ENCODE data around the gene SYNJ2. TPM values are rescaled to one million over a fixed set of nuclear protein-coding genes. Genes with fewer than 3 reads are reported as not detected.

Gene SYNJ2
- total and polyA plus RNA-seq, 2 donors from 2014 or later: 1.7 to 15.8 TPM

GRCh38 chr6:158010591-158011477, 29.2 kb downstream of the SYNJ2 start:
- TF ChIP-seq CTCF (IDR thresholded peaks at IDR 0.05; ENCODE audit: borderline replicate concordance, extremely low read depth, insufficient read depth): no peak
- intact Hi-C loops (cut with DNase I): no loop called here
- FAIRE-seq (no peak), DNase-seq (peak in 1 of 5 donors; percentile 39)
- no peak overlapping the region for H3K4me3 ChIP-seq (ENCODE audit: low read length in 3 of 3)
- H3K9me3 ChIP-seq (ENCODE audit: control insufficient read depth in 2 of 3, insufficient read depth in 1 of 3, low read length in 3 of 3): no peaks in the 10 kb centered on the region
- H3K36me3 ChIP-seq (ENCODE audit: control insufficient read depth in 2 of 3, insufficient read depth in 3 of 3, low read length in 3 of 3): no peaks in the 10 kb centered on the region
- H3K27ac ChIP-seq (ENCODE audit: low read depth in 2 of 2, low read length in 2 of 2): no peak overlapping the region
- peaks cover 0 to 17% (median 15%) of the 10 kb centered on the region in 3 donors for H3K4me1 ChIP-seq (ENCODE audit: control insufficient read depth in 2 of 3, insufficient read depth in 2 of 3, low read depth in 1 of 3, low read length in 3 of 3)
- no peak overlapping the region for H3K9ac ChIP-seq (ENCODE audit: low read length in 3 of 3)
- no peaks in the 10 kb centered on the region for H3K27me3 ChIP-seq (ENCODE audit: control insufficient read depth, insufficient read depth, low read length)

DNA sequence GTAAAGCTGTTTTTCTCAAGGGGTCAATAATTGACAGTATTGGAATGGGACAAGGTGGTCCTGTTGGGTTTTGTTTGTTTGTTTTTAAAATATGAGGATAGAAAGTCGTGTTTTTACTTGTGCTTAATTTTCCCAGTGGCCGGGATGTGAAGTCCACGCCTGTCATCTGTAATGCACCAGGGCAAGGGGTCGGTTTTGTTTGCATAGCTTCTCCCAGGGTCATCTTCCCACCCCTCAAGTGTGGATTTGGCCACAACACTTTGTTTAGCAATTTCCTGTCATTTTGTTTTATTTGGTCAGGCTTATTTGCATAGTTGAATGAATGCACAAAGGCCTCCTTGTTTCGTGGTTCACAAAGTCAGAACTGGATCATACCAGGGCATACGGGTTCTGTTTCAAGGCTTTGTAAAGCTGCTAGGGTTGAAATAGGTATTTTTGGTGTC, 29.8 kb downstream of the SYNJ2 start:
- intact Hi-C loops (cut with DNase I): no loop called here
- no peaks in the 10 kb centered on the region for H3K27me3 ChIP-seq (ENCODE audit: control insufficient read depth, insufficient read depth, low read length)
- H3K4me1 ChIP-seq (ENCODE audit: control insufficient read depth in 2 of 3, insufficient read depth in 2 of 3, low read depth in 1 of 3, low read length in 3 of 3): peaks cover 0 to 17% (median 15%) of the 10 kb centered on the region in 3 donors
- DNase-seq (peak in 2 of 5 donors; percentile 14 to 21), FAIRE-seq (no peak)
- no peak for TF ChIP-seq CTCF (IDR thresholded peaks at IDR 0.05; ENCODE audit: borderline replicate concordance, extremely low read depth, insufficient read depth)
- no peak overlapping the region for H3K9ac ChIP-seq (ENCODE audit: low read length in 3 of 3)
- H3K36me3 ChIP-seq (ENCODE audit: control insufficient read depth in 2 of 3, insufficient read depth in 3 of 3, low read length in 3 of 3): no peaks in the 10 kb centered on the region
- H3K27ac ChIP-seq (ENCODE audit: low read depth in 2 of 2, low read length in 2 of 2): no peak overlapping the region
- H3K9me3 ChIP-seq (ENCODE audit: control insufficient read depth in 2 of 3, insufficient read depth in 1 of 3, low read length in 3 of 3): no peaks in the 10 kb centered on the region
- no peak overlapping the region for H3K4me3 ChIP-seq (ENCODE audit: low read length in 3 of 3)

GRCh38 chr6:158011980-158012566, 30.4 kb downstream of the SYNJ2 start:
- FAIRE-seq (no peak), DNase-seq (peak in 1 of 5 donors; percentile 44)
- H3K9ac ChIP-seq (ENCODE audit: low read length in 3 of 3): no peak overlapping the region
- H3K4me1 ChIP-seq (ENCODE audit: control insufficient read depth in 2 of 3, insufficient read depth in 2 of 3, low read depth in 1 of 3, low read length in 3 of 3): peaks cover 0 to 17% (median 15%) of the 10 kb centered on the region in 3 donors
- H3K9me3 ChIP-seq (ENCODE audit: control insufficient read depth in 2 of 3, insufficient read depth in 1 of 3, low read length in 3 of 3): no peaks in the 10 kb centered on the region
- H3K4me3 ChIP-seq (ENCODE audit: low read length in 3 of 3): no peak overlapping the region
- intact Hi-C loops (cut with DNase I): no loop called here
- H3K27ac ChIP-seq (ENCODE audit: low read depth in 2 of 2, low read length in 2 of 2): no peak overlapping the region
- no peak for TF ChIP-seq CTCF (IDR thresholded peaks at IDR 0.05; ENCODE audit: borderline replicate concordance, extremely low read depth, insufficient read depth)
- no peaks in the 10 kb centered on the region for H3K36me3 ChIP-seq (ENCODE audit: control insufficient read depth in 2 of 3, insufficient read depth in 3 of 3, low read length in 3 of 3)
- H3K27me3 ChIP-seq (ENCODE audit: control insufficient read depth, insufficient read depth, low read length): no peaks in the 10 kb centered on the region

Measured in kidney (tissue), 14 donors.